SU-DHL-6 (cell line): ENCODE data around the gene ITPA.

Experiments
- EZH2phosphoT487 ChIP-seq: fragments of 200-600 bp; sonication (generic), shearing (Covaris generic); conservative IDR thresholded peaks from 2 replicates; pipeline ENCODE4 v1.6.1; 2018; ENCODE audit warnings: mild to moderate bottlenecking, antibody characterized with exemption, low read length, moderate library complexity, mixed read lengths
- TF ChIP-seq, protein P1 (sequence below): fragments of 200-600 bp; sonication (generic); IDR thresholded peaks from one replicate; pipeline ENCODE4 v1.5.1; 2017; ENCODE audit warnings: antibody characterized with exemption, mild to moderate bottlenecking, low read length, moderate library complexity; ENCODE audit not compliant: insufficient read depth, poor library complexity, severe bottlenecking

DNA sequence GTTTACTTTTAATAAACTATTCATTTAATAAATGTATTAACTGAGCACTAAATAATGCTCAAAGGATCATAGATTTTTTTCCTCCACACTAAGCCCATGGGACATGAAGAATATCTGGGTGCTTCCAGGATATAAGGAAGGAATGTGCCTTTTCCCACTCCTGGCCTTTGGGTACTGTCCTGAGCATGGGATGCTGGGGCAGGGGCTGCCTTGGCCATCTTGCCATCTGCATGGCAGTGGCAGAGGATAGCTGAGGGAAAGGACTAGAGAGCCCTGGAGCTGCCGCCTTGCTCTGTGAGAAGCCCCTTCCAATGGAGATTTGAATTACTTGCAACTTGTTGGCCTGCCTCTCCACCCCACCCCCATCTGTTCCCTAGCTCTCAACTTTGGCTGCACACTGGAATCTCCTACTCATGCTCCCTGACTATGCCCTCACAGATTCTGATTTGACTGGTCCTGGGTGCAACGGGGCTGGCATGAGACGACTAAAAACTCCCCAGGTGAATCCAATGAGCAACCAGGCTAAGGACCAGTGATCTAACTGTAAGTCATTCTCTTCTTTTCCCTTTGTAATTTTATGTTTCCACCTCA, 20.4 kb upstream of the ITPA start:
- TF ChIP-seq, protein P1, sequence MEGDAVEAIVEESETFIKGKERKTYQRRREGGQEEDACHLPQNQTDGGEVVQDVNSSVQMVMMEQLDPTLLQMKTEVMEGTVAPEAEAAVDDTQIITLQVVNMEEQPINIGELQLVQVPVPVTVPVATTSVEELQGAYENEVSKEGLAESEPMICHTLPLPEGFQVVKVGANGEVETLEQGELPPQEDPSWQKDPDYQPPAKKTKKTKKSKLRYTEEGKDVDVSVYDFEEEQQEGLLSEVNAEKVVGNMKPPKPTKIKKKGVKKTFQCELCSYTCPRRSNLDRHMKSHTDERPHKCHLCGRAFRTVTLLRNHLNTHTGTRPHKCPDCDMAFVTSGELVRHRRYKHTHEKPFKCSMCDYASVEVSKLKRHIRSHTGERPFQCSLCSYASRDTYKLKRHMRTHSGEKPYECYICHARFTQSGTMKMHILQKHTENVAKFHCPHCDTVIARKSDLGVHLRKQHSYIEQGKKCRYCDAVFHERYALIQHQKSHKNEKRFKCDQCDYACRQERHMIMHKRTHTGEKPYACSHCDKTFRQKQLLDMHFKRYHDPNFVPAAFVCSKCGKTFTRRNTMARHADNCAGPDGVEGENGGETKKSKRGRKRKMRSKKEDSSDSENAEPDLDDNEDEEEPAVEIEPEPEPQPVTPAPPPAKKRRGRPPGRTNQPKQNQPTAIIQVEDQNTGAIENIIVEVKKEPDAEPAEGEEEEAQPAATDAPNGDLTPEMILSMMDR: no peak
- TF ChIP-seq EZH2phosphoT487: no peak
